ENCODE measurements around the gene CHTF18.

The CHTF18 gene

GRCh38 chr16:767743-768235 is 20.6 kb upstream of the CHTF18 start:
- Histone ChIP-seq H3F3A (ENCODE audit: control insufficient read depth, insufficient read depth) (no peaks in the 10 kb centered on the region), H3K79me2 (ENCODE audit: control insufficient read depth, low read length) (no peaks in the 10 kb centered on the region), H3K36me3 (ENCODE audit: control insufficient read depth, low read length) (no peaks in the 10 kb centered on the region), H3K4me3 (ENCODE audit: low read length) (no peak overlapping the region), H3K27me3 (ENCODE audit: control insufficient read depth, low read length) (no peaks in the 10 kb centered on the region), H3K9me3 (ENCODE audit: control insufficient read depth, insufficient read depth, low read length) (no peaks in the 10 kb centered on the region), H3K9me2 (replicated peaks; ENCODE audit: control insufficient read depth, low read length) (no peaks in the 10 kb centered on the region), H3K27ac (ENCODE audit: low read depth, low read length) (no peak overlapping the region), H3K4me1 (ENCODE audit: control insufficient read depth, low read length) (no peaks in the 10 kb centered on the region), H4K20me1 (ENCODE audit: control insufficient read depth, insufficient read depth, low read depth, low read length) (no peaks in the 10 kb centered on the region), H3K4me2 (ENCODE audit: low read length) (no peak overlapping the region)
- TF ChIP-seq CTCF (IDR thresholded peaks at IDR 0.05; ENCODE audit: low read depth, low read length, poor library complexity, severe bottlenecking): no peak
- no peak for TF ChIP-seq EZH2phosphoT487 (IDR thresholded peaks at IDR 0.05; ENCODE audit: borderline replicate concordance, low read length)

- no peaks in the 10 kb centered on the region for H3K9me3 ChIP-seq (ENCODE audit: control insufficient read depth, insufficient read depth, low read length)
- H3K36me3 ChIP-seq (ENCODE audit: control insufficient read depth, low read length): no peaks in the 10 kb centered on the region
- TF ChIP-seq EZH2phosphoT487 (IDR thresholded peaks at IDR 0.05; ENCODE audit: borderline replicate concordance, low read length) (no peak), CTCF (IDR thresholded peaks at IDR 0.05; ENCODE audit: low read depth, low read length, poor library complexity, severe bottlenecking) (no peak)
- no peaks in the 10 kb centered on the region for H3K4me1 ChIP-seq (ENCODE audit: control insufficient read depth, low read length)
- no peaks in the 10 kb centered on the region for H3F3A ChIP-seq (ENCODE audit: control insufficient read depth, insufficient read depth)
- no peaks in the 10 kb centered on the region for H3K27me3 ChIP-seq (ENCODE audit: control insufficient read depth, low read length)
- H3K27ac ChIP-seq (ENCODE audit: low read depth, low read length): no peak overlapping the region
- H3K4me2 ChIP-seq (ENCODE audit: low read length): no peak overlapping the region
- no peak overlapping the region for H3K4me3 ChIP-seq (ENCODE audit: low read length)
- H4K20me1 ChIP-seq (ENCODE audit: control insufficient read depth, insufficient read depth, low read depth, low read length): no peaks in the 10 kb centered on the region
- H3K9me2 ChIP-seq (replicated peaks; ENCODE audit: control insufficient read depth, low read length): no peaks in the 10 kb centered on the region
- no peaks in the 10 kb centered on the region for H3K79me2 ChIP-seq (ENCODE audit: control insufficient read depth, low read length)
Observed at GRCh38 chr16:768428-768827, 20.0 kb upstream of the CHTF18 start.

- H3K9me3 ChIP-seq (ENCODE audit: control insufficient read depth, insufficient read depth, low read length): no peaks in the 10 kb centered on the region
- no peak overlapping the region for H3K27ac ChIP-seq (ENCODE audit: low read depth, low read length)
- no peaks in the 10 kb centered on the region for H3K9me2 ChIP-seq (replicated peaks; ENCODE audit: control insufficient read depth, low read length)
- no peak overlapping the region for H3K4me3 ChIP-seq (ENCODE audit: low read length)
- no peaks in the 10 kb centered on the region for H3K79me2 ChIP-seq (ENCODE audit: control insufficient read depth, low read length)
- no peaks in the 10 kb centered on the region for H4K20me1 ChIP-seq (ENCODE audit: control insufficient read depth, insufficient read depth, low read depth, low read length)
- no peaks in the 10 kb centered on the region for H3K36me3 ChIP-seq (ENCODE audit: control insufficient read depth, low read length)
- no peak for TF ChIP-seq CTCF (IDR thresholded peaks at IDR 0.05; ENCODE audit: low read depth, low read length, poor library complexity, severe bottlenecking)
- no peak for TF ChIP-seq EZH2phosphoT487 (IDR thresholded peaks at IDR 0.05; ENCODE audit: borderline replicate concordance, low read length)
- no peaks in the 10 kb centered on the region for H3K4me1 ChIP-seq (ENCODE audit: control insufficient read depth, low read length)
- H3K4me2 ChIP-seq (ENCODE audit: low read length): no peak overlapping the region
- H3F3A ChIP-seq (ENCODE audit: control insufficient read depth, insufficient read depth): no peaks in the 10 kb centered on the region
- no peaks in the 10 kb centered on the region for H3K27me3 ChIP-seq (ENCODE audit: control insufficient read depth, low read length)
Observed at GRCh38 chr16:769184-769784, 19.1 kb upstream of the CHTF18 start.
